Neuron (in vitro differentiated cells): ENCODE data around the gene STRIP1.

Source experiments
- H2AFZ ChIP-seq: one replicate; pipeline ENCODE4 v1.6.1; 2013; ENCODE audit warnings: low read depth, mild to moderate bottlenecking, inconsistent platforms, low read length, moderate library complexity
- H3K27me3 ChIP-seq: one replicate; pipeline ENCODE4 v1.6.1; 2013; ENCODE audit warnings: low read length; ENCODE audit not compliant: insufficient read depth
- H3K36me3 ChIP-seq: one replicate; pipeline ENCODE4 v1.6.1; 2013; ENCODE audit warnings: low read length; ENCODE audit not compliant: insufficient read depth
- H3K4me1 ChIP-seq: one replicate; pipeline ENCODE4 v1.6.1; 2013; ENCODE audit warnings: low read length; ENCODE audit not compliant: insufficient read depth
- H3K4me3 ChIP-seq: 2 replicates; pipeline ENCODE4 v1.5.1; 2013; ENCODE audit warnings: mild to moderate bottlenecking, low read length, moderate library complexity
- H3K9me3 ChIP-seq: one replicate; pipeline ENCODE4 v1.6.1; 2013; ENCODE audit warnings: low read length

STRIP1 gene

GRCh38 chr1:109997867-109998229 lies 36.6 kb upstream of the STRIP1 start:
- Histone ChIP-seq H3K36me3 (peaks cover 21% of the 10 kb centered on the region), H3K9me3 (no peaks in the 10 kb centered on the region), H3K4me1 (no peaks in the 10 kb centered on the region), H3K27me3 (no peaks in the 10 kb centered on the region), H3K4me3 (no peak overlapping the region), H2AFZ (no peak overlapping the region)

- H3K27me3 ChIP-seq: no peaks in the 10 kb centered on the region
- no peaks in the 10 kb centered on the region for H3K9me3 ChIP-seq
- peaks cover 5% of the 10 kb centered on the region for H3K4me1 ChIP-seq
- peaks cover 7% of the 10 kb centered on the region for H3K36me3 ChIP-seq
- H3K4me3 ChIP-seq: no peak overlapping the region
- H2AFZ ChIP-seq: no peak overlapping the region
Observed at GRCh38 chr1:110002695-110003094, 31.7 kb upstream of the STRIP1 start.

- Histone ChIP-seq H3K9me3 (no peaks in the 10 kb centered on the region), H3K36me3 (peaks cover 10% of the 10 kb centered on the region), H2AFZ (no peak overlapping the region), H3K27me3 (no peaks in the 10 kb centered on the region), H3K4me1 (peaks cover 5% of the 10 kb centered on the region), H3K4me3 (no peak overlapping the region)
Observed at GRCh38 chr1:110003747-110004428, 30.5 kb upstream of the STRIP1 start.

- Histone ChIP-seq H3K36me3 (peaks cover 17% of the 10 kb centered on the region), H3K27me3 (no peaks in the 10 kb centered on the region), H3K9me3 (no peaks in the 10 kb centered on the region), H3K4me3 (no peak overlapping the region), H3K4me1 (peaks cover 5% of the 10 kb centered on the region), H2AFZ (no peak overlapping the region)
Observed at GRCh38 chr1:110004583-110004982, 29.8 kb upstream of the STRIP1 start.

GRCh38 chr1:110005971-110006370 lies 28.5 kb upstream of the STRIP1 start:
- H3K27me3 ChIP-seq: no peaks in the 10 kb centered on the region
- H3K9me3 ChIP-seq: no peaks in the 10 kb centered on the region
- H3K4me3 ChIP-seq: no peak overlapping the region
- H3K4me1 ChIP-seq: peaks cover 5% of the 10 kb centered on the region
- H2AFZ ChIP-seq: no peak overlapping the region
- peaks cover 31% of the 10 kb centered on the region for H3K36me3 ChIP-seq

GRCh38 chr1:110006516-110006915 lies 27.9 kb upstream of the STRIP1 start:
- H3K9me3 ChIP-seq: no peaks in the 10 kb centered on the region
- no peak overlapping the region for H3K4me3 ChIP-seq
- no peak overlapping the region for H2AFZ ChIP-seq
- peaks cover 5% of the 10 kb centered on the region for H3K4me1 ChIP-seq
- no peaks in the 10 kb centered on the region for H3K27me3 ChIP-seq
- peaks cover 37% of the 10 kb centered on the region for H3K36me3 ChIP-seq

- peaks cover 5% of the 10 kb centered on the region for H3K4me1 ChIP-seq
- H2AFZ ChIP-seq: no peak overlapping the region
- H3K27me3 ChIP-seq: no peaks in the 10 kb centered on the region
- H3K36me3 ChIP-seq: peaks cover 42% of the 10 kb centered on the region
- no peaks in the 10 kb centered on the region for H3K9me3 ChIP-seq
- H3K4me3 ChIP-seq: no peak overlapping the region
Observed at GRCh38 chr1:110007046-110007830, 27.2 kb upstream of the STRIP1 start.

GRCh38 chr1:110008971-110009565 lies 25.4 kb upstream of the STRIP1 start:
- peaks cover 2% of the 10 kb centered on the region for H3K4me1 ChIP-seq
- peaks cover 50% of the 10 kb centered on the region for H3K36me3 ChIP-seq
- no peak overlapping the region for H2AFZ ChIP-seq
- H3K9me3 ChIP-seq: no peaks in the 10 kb centered on the region
- no peaks in the 10 kb centered on the region for H3K27me3 ChIP-seq
- H3K4me3 ChIP-seq: no peak overlapping the region

- H3K4me3 ChIP-seq: no peak overlapping the region
- H3K9me3 ChIP-seq: no peaks in the 10 kb centered on the region
- H3K36me3 ChIP-seq: peaks cover 72% of the 10 kb centered on the region
- H3K27me3 ChIP-seq: no peaks in the 10 kb centered on the region
- H3K4me1 ChIP-seq: no peaks in the 10 kb centered on the region
- no peak overlapping the region for H2AFZ ChIP-seq
Observed at GRCh38 chr1:110011527-110012041, 22.8 kb upstream of the STRIP1 start.

GRCh38 chr1:110012100-110012780 lies 22.2 kb upstream of the STRIP1 start:
- Histone ChIP-seq H3K4me1 (no peaks in the 10 kb centered on the region), H3K9me3 (no peaks in the 10 kb centered on the region), H2AFZ (no peak overlapping the region), H3K4me3 (no peak overlapping the region), H3K27me3 (no peaks in the 10 kb centered on the region), H3K36me3 (peaks cover 79% of the 10 kb centered on the region)

GRCh38 chr1:110017792-110018191 lies 16.6 kb upstream of the STRIP1 start:
- Histone ChIP-seq H3K27me3 (no peaks in the 10 kb centered on the region), H3K36me3 (peaks cover 91% of the 10 kb centered on the region), H3K9me3 (no peaks in the 10 kb centered on the region), H2AFZ (no peak overlapping the region), H3K4me3 (no peak overlapping the region), H3K4me1 (no peaks in the 10 kb centered on the region)

- Histone ChIP-seq H3K4me3 (no peak overlapping the region), H2AFZ (no peak overlapping the region), H3K4me1 (no peaks in the 10 kb centered on the region), H3K27me3 (no peaks in the 10 kb centered on the region), H3K36me3 (peaks cover 91% of the 10 kb centered on the region), H3K9me3 (no peaks in the 10 kb centered on the region)
Observed at GRCh38 chr1:110018396-110018795, 16.0 kb upstream of the STRIP1 start.

GRCh38 chr1:110019770-110020169 lies 14.7 kb upstream of the STRIP1 start:
- H3K4me1 ChIP-seq: no peaks in the 10 kb centered on the region
- no peak overlapping the region for H3K4me3 ChIP-seq
- H3K27me3 ChIP-seq: no peaks in the 10 kb centered on the region
- no peak overlapping the region for H2AFZ ChIP-seq
- peaks cover 98% of the 10 kb centered on the region for H3K36me3 ChIP-seq
- no peaks in the 10 kb centered on the region for H3K9me3 ChIP-seq
